Left cardiac atrium (tissue), 4 donors: ENCODE data around the gene ARHGEF17. TPM values are rescaled to one million over a fixed set of nuclear protein-coding genes. Genes with fewer than 3 reads are reported as not detected.

ENCODE experiments used
- ATAC-seq, 2 donors: fragments of 200-7000 bp; cut with Tn5 transposase; one replicate each; pipeline ENCODE4 v1.9.1; 2020; ENCODE audit warnings: mild to moderate bottlenecking in 2 of 2, moderate library complexity in 2 of 2
- DNase-seq: peaks from one replicate; pipeline ENCODE4 v3.0.0-alpha.2; 2020
- intact Hi-C, 2 donors: fragments of 100-400 bp; cut with DNase I; formaldehyde crosslinking; loops; one replicate each; pipeline versions ENCODE4 v1.14.1 to v1.15.1; 2022 to 2023
- total RNA-seq, 2 donors: library from RNA; stranded (reverse); fragmentation: NEBNext Ultra II Directional; extraction: Animal tissue kit (Norgen Biotek cat#: 25700); gene quantifications; one replicate each; pipeline ENCODE4 v1.2.1, GENCODE V29; 2021
- donor health status: DM: no; HTN: yes; CAD: no.
- donor health status: DM: no; HTN: yes; CAD: no; lungs with severe emphysema.
- donor health status: DM: yes; HTN: yes; CAD: no.
- donor health status: Dilated cardiomyopathy.

Gene ARHGEF17
- total RNA-seq, 2 donors from 2014 or later = 42.2 to 53.2 TPM

DNA sequence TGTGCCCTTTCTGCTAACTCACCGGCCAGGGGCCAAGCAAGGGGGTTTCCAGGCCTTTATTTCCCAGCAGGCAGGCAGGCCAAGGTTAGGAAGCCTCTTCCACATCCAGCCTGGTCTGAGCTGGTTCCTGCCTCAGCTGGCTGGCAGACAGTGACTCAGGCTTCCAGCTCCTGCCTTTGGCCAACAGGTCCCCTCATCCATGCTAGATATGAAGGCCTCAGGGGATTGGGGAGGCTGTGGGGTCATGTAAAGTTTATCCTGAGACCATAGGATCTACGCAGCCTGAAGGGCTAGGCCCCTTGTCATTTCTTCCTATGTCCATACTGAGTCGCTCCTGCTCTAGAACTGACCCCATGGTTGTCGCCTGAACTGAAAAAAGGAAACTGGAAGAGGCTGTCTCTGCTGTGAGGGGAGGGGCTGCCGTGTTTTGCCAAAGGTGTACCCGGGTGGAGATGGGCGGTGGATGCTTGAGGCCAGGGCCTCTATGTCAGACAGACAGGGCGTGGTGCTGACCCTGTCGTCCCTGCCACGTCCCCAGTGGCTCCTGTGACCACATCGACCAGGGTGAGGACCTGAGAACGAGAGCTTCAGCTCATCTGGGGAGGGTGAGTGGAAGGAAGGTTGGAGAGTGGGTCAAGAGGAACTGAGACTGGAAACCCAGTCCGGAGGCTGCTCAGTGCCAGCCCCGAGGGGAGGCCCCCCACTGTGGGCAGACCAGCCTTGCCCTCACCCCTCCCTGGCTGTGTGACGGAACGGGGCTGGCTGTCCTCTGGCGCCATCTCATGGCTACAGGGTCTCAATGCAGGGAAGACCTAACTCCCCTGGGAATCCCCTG is 19.0 kb upstream of the ARHGEF17 start:
- intact Hi-C loops = loop anchor here in 1 of 2 donors (1.0 to 5.0 kb wide), 2 partner anchors 44 to 102 kb away; no protein-coding TSS in a partner anchor
- peak; percentile 81 for DNase-seq
- ATAC-seq = peak; percentile 82 to 86

DNA sequence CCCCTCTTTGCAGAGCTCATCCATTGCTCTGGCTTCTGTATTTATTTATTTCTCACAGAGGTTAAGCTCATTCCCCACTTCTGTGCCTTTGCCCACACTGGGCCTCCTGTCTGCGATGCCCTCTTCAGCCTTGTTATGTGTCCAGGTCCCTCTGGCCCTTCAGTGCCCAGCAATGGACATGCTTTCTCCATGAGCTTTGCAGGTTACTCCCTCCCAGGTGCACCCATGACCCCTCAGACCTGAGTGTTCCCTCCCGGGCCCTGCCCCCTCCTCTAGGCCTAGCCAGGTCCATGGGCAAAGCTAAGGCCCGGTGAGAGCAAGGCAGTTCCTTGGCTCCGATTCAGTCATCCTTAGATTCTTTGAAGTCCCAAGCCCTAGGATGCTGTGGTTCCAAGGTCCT is 17.5 kb upstream of the ARHGEF17 start:
- no peak for ATAC-seq
- DNase-seq = no peak
- intact Hi-C loops = loop anchor here in 1 of 2 donors (5.0 kb wide), 1 partner anchor 98 kb away; no protein-coding TSS in a partner anchor

- intact Hi-C loops = loop anchor here in 1 of 2 donors (5.0 kb wide), 1 partner anchor 99 kb away; no protein-coding TSS in a partner anchor
- no peak for DNase-seq
- no peak for ATAC-seq
Observed at GRCh38 chr11:73291196-73291595, 16.9 kb upstream of the ARHGEF17 start.

DNA sequence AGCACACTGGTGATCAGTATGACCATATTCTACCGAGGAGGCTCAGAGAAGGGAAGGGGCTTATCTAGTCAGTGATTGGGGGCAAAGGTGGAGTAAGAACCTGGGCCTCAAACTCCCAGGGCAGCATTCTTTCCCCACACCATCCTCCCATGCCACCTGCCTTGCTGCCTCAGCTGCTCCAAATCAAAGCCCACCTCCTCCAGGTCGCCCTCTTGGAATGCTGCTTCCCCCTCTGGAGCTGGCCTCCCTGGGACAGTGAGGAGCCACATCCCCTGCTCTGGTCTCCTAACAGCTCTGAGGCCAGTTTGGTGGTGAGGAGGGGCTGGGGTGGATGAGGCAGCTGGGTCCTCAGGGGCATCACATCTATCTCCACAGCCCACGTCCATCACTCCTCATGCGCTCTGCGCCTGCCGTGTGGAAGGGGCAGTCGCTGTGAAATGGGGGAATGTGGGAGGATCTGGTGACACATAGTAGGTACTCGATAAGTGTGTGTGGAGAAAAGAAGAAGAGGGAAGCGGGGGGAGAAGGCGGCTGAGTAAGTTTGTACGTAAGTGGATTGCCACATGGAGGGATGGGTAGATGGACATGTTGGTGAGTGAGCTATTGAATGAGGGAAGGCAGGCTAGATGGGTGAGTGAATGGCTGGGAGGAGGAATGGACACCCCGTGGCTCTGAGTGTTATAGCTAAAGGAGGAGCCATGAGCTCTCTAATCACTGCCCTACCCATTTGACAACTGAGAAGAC is 16.1 kb upstream of the ARHGEF17 start:
- ATAC-seq (no peak), DNase-seq (no peak)
- intact Hi-C loops = loop anchor here in 1 of 2 donors (5.0 kb wide), 1 partner anchor 100 kb away; no protein-coding TSS in a partner anchor

DNA sequence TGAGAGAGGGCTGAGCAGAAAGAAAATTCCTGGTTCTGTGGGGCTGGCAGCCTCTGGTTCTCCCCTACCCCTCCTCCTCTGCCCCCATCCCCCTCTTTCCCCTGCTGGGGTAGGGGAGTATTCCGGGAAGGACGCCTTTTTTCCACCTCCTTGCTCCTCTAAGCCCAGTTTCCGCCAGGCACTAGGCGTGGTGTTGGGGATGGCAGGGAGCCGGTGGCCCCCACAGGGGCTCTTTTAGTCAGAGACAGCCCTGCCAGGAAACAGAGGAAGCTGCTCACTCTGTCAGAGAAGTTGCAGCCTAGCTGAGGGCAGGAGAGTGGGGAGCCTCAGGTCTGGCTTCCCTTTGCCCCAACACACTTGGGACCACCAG is 15.6 kb upstream of the ARHGEF17 start:
- no peak for ATAC-seq
- peak; percentile 71 for DNase-seq
- intact Hi-C loops = loop anchor here in 1 of 2 donors (5.0 kb wide), 1 partner anchor 100 kb away; no protein-coding TSS in a partner anchor

GRCh38 chr11:73293356-73293936 is 14.6 kb upstream of the ARHGEF17 start:
- intact Hi-C loops = loop anchor here in 1 of 2 donors (5.0 kb wide), 1 partner anchor 101 kb away; no protein-coding TSS in a partner anchor
- DNase-seq = peak; percentile 19
- no peak for ATAC-seq

DNA sequence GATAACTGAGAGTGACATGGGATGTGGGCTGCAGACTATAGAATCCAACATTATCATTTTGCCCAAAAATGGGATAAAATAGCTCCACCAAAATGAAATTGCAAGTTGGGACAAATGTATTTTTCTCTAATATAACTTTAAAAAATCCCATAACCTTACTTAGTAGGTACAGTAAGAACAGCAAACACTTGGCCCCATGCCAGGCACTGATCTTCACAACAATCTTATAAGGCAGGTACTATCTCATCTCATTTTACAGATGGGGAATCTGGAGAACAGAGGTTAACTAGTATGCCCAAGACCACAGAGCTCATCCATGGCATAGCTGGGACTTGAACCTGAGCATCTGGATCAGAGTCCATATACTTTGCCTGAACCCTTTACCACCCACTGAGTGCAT is 13.5 kb upstream of the ARHGEF17 start:
- DNase-seq = peak; percentile 27
- ATAC-seq = no peak
- intact Hi-C loops = loop anchor here (5.0 kb wide), 2 partner anchors 43 to 102 kb away; no protein-coding TSS in a partner anchor

DNA sequence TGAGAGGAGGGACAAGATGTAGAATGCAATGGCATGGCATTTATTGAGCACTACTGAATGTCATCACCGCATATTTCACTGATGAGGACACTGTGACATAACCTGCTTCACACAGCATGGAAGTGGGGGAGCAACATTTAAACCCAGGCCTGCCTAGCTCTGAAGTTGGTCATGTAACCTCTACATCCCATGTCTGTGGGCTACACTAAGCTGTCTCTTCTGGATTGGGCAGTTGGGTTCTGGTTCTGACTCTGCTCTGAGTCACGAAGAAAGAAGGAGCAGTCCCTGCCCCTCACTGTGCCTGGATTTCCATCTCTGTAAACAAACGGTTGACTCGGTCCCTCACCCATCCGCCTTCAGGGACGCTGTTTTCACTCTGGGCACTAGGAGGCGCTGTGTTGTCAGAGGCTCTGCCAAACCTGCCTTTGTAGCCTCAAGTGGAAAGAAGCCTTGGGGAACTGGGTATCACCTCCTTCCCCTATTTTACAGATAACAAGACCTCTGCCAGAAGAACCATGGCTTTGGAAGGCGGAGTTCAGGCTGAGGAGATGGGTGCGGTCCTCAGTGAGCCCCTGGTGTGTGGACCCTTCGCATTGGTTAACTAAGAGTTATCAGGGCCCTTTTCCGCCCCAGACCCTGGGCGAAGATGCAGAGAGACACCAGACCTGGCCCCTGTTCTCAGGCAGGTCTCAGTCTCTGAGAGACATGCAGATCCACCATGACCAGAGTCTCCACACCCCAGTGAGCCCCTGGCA is 12.7 kb upstream of the ARHGEF17 start:
- peak; percentile 68 for DNase-seq
- ATAC-seq = peak in 1 of 2 donors; percentile 31
- intact Hi-C loops = loop anchor here in 1 of 2 donors (5.0 kb wide), 1 partner anchor 42 kb away; no protein-coding TSS in a partner anchor

GRCh38 chr11:73295996-73296318 is 12.1 kb upstream of the ARHGEF17 start:
- intact Hi-C loops = loop anchor here in 1 of 2 donors (5.0 kb wide), 1 partner anchor 41 kb away; no protein-coding TSS in a partner anchor
- DNase-seq (no peak), ATAC-seq (no peak)

GRCh38 chr11:73296501-73297230 is 11.4 kb upstream of the ARHGEF17 start:
- intact Hi-C loops = loop anchor here in 1 of 2 donors (5.0 kb wide), 1 partner anchor 41 kb away; no protein-coding TSS in a partner anchor
- no peak for ATAC-seq

DNA sequence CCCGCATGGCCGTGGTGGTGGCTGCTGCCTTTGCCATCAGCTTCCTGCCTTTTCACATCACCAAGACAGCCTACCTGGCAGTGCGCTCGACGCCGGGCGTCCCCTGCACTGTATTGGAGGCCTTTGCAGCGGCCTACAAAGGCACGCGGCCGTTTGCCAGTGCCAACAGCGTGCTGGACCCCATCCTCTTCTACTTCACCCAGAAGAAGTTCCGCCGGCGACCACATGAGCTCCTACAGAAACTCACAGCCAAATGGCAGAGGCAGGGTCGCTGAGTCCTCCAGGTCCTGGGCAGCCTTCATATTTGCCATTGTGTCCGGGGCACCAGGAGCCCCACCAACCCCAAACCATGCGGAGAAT is 10.9 kb upstream of the ARHGEF17 start:
- DNase-seq = peak; percentile 18
- no peak for ATAC-seq
- intact Hi-C loops = loop anchor here in 1 of 2 donors (5.0 kb wide), 1 partner anchor 40 kb away; no protein-coding TSS in a partner anchor

More at GRCh38 chr11:73296501-73297230, 11.4 kb upstream of the ARHGEF17 start:
- DNase-seq = peak; percentile 18

DNA sequence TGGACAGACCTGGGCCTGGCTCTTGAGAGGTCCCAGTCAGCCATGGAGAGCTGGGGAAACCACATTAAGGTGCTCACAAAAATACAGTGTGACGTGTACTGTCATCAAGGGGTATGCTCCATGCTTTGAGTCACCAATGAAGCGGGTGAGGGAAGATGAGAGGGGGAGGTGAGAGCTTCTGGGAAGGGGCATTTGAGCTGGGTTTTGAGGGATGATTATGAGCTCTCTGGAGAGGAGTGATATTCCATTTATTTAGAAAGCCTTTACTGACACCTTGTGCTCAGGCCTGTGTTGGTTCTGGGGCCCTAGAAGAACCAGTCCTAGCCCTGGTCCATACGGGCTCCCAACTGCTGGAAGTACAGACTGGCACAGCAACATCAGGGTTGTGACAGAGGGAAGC is 10.4 kb upstream of the ARHGEF17 start:
- intact Hi-C loops = loop anchor here in 1 of 2 donors (5.0 kb wide), 1 partner anchor 40 kb away; no protein-coding TSS in a partner anchor
- ATAC-seq (no peak), DNase-seq (peak; percentile 2)

GRCh38 chr11:73298233-73298632 is 9.8 kb upstream of the ARHGEF17 start:
- intact Hi-C loops = loop anchor here in 1 of 2 donors (5.0 kb wide), 1 partner anchor 39 kb away; no protein-coding TSS in a partner anchor
- no peak for ATAC-seq

DNA sequence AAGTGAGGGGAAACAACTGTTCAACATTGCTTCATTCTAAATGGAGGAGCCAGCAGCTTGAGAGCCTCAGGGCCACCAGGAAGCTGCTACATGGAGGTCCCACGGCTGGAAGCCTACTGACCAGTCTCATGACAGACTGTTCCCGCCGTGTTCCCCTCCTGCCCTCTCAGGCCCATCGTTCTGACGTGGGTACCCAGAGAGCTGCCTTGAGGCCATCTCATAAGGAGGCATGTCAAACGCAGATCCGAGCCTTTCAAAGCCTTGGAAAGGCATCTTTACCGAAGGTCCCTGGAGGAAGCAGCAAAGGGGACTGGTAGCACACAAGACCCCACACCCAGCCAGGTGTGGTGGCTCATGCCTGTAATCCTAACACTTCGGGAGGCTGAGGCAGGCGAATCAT is 8.3 kb upstream of the ARHGEF17 start:
- peak; percentile 6 for DNase-seq
- no peak for ATAC-seq
- intact Hi-C loops = loop anchor here (5.0 kb wide), 1 partner anchor 38 kb away; no protein-coding TSS in a partner anchor

More at GRCh38 chr11:73298233-73298632, 9.8 kb upstream of the ARHGEF17 start:
- peak; percentile 12 for DNase-seq

DNA sequence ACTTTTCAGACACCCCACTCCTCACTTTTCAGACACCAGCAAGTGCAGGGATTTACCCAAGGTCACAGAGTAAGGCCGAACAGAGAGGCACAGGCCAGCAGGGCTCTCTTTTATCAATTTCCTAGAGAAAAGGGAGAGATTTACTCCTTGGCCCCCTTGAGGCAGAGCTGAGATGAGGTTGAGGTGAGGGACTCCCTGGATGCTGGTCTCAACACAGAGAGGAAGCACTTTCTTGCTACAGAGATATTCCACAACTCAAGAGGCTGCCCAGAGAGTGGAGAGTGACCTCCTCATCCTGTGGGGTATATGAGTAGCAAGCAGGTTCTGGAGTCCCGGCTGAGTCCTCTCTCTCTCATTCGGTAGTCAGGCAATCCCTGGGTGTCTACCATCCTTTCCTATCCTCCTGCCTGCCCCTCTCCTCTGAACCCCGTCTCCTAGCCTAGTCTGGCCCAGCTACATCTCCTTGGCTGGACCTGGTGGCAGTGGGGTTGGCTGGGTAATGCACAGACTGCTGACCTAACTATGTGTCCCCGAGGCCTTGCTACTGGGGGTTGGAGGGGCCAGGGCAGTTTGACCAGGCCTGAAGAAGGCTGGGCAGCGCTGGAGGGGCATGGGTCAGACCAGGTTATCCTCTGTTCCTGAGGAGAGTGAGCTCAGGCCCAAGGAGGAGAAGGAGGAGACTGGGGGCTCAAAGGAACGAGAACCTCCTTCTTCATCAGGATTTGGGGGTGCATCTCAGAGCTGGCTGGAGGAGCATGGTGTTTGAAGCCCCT is 1.8 kb upstream of the ARHGEF17 start:
- intact Hi-C loops = loop anchor here in 1 of 2 donors (5.0 kb wide), 1 partner anchor 86 kb away; no protein-coding TSS in a partner anchor
- DNase-seq = no peak
- no peak for ATAC-seq

DNA sequence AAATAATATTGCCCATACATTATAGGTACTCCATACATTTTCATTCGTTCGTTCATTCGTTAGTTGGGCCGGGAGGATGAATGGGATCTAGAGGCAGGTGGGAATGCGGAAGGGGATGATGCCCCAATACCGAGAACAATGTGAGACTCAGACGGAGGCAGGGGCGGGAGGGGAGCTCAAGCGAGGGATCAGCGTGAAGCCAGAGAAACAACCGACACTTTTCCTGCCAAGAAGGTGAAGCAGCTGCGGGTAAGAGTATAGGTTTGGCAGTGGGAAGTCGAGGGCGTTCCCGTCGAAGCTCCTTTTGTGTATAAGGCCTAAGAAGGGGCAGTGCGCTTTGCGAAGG is 1.1 kb upstream of the ARHGEF17 start:
- intact Hi-C loops = loop anchor here in 1 of 2 donors (1.0 to 5.0 kb wide), 2 partner anchors 28 to 85 kb away; no protein-coding TSS in a partner anchor
- DNase-seq = no peak
- no peak for ATAC-seq
